ENCODE results near the gene SNX25.

DNA sequence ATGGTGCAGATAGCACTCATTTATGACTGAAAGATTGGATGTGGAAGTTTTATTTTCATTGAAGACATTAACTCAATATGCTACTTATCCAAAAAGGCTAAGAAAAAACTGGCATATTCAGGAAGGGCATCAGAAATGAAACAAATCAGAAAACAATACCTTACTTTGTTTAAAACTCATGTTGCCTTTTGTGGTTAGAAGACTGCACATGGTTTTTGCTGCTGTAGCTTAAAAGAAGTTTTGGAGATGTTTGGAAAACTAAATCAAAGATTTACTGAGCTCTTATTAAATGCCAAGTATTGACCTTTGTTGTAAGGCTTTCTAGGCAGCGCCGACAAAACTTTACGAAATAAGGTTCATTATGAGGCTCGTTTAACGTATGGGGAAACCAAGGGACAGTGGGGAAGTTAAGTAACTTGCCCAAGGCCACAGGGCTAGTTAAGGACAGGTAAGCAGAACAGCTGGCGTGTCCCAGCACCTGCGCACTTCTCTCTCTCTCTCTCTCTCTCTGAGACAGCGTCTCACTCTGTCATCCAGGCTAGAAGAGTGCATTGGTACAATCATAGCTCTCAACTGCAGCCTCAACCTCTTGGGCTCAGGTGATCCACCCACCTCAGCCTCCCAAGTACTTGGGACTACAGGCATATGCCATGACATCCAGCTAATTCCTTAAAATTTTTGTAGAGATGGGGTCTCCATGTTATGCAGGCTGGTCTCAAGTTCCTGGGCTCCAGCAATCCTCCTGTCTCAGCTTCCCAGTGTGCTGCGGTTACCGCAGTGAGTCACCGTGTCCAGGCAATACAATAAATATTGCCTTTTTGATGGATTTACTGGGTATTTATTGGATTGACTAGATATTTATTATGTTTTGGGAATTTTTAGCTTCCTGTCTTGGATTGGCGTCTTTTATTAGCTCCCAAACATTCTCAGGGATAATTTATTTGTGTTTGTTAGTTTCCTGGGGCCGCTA lies 170.2 kb downstream of the SNX25 start:
- TF ChIP-seq CTCF (IDR thresholded peaks at IDR 0.05 in 4 of 5, conservative IDR thresholded peaks at IDR 0.05 in 1 of 5) (no peak), POLR2A (IDR thresholded peaks at IDR 0.05) (no peak)

All from gastrocnemius medialis (tissue), 4 donors.